H1 (cell line): ENCODE results near the gene WDFY3.

ENCODE experiments used
- RAD21 ChIP-seq, 2 experiments: IDR thresholded peaks in 1 of 2; conservative IDR thresholded peaks in 1 of 2; 2 replicates each; pipeline ENCODE4 v1.6.1; 2011; ENCODE audit warnings: low read depth in 2 of 2, low read length in 2 of 2, improper control_type of control experiment in 1 of 2, inconsistent platforms in 1 of 2, mild to moderate bottlenecking in 1 of 2, moderate library complexity in 1 of 2
- TF ChIP-seq, protein P1 (sequence below): IDR thresholded peaks from 2 replicates; pipeline ENCODE4 v1.6.1; 2011; ENCODE audit warnings: low read depth, mild to moderate bottlenecking, low read length; ENCODE audit not compliant: insufficient read depth

DNA sequence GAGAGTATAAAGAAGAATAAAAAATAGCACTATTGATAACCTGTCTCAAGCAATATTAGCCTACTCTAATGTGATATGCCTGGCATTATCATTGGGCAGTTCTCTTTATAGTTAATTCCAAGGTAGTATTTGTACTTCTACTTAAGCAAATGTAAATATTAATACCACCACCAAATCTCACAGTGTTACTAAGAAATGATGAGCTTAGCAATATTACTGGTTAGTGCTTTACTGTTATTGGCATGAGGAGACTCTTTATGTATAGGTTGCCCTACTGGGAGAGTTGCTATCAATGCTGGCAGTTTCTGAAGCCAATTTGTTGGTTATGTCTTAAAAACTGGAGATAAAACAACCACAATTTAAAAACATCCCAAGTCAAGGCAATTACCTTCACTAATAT is 227.9 kb downstream of the WDFY3 start:
- no peak for TF ChIP-seq RAD21 (IDR thresholded peaks at IDR 0.05 in 1 of 2, conservative IDR thresholded peaks at IDR 0.05 in 1 of 2; ENCODE audit: low read depth in 2 of 2, low read length in 2 of 2)
- TF ChIP-seq, protein P1, sequence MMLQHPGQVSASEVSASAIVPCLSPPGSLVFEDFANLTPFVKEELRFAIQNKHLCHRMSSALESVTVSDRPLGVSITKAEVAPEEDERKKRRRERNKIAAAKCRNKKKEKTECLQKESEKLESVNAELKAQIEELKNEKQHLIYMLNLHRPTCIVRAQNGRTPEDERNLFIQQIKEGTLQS: no peak
